Stimulated activated CD4-positive, alpha-beta T cell treated with anti-CD3 and anti-CD28 coated beads, Interleukin-15, amount 100 ng/mL, for 24 hours (primary cell): ENCODE data around the gene DHCR7.

ENCODE experiments used
- DNase-seq: peaks from one replicate; pipeline ENCODE4 v3.0.0-alpha.2; 2020

Gene DHCR7

GRCh38 chr11:71477641-71478527, 29.7 kb upstream of the DHCR7 start:
- no peak for DNase-seq

- DNase-seq, result no peak
Measured at GRCh38 chr11:71476926-71477640, 28.9 kb upstream of the DHCR7 start.

- DNase-seq, result no peak
Measured at GRCh38 chr11:71476031-71476430, 27.8 kb upstream of the DHCR7 start.

GRCh38 chr11:71474771-71475483, 26.7 kb upstream of the DHCR7 start:
- no peak for DNase-seq

- DNase-seq, result no peak
Measured at GRCh38 chr11:71474141-71474770, 26.1 kb upstream of the DHCR7 start.

- DNase-seq, result no peak
Measured at GRCh38 chr11:71473793-71474080, 25.5 kb upstream of the DHCR7 start.

- no peak for DNase-seq
Measured at GRCh38 chr11:71472941-71473792, 25.0 kb upstream of the DHCR7 start.

GRCh38 chr11:71472357-71472885, 24.2 kb upstream of the DHCR7 start:
- no peak for DNase-seq

- no peak for DNase-seq
Measured at GRCh38 chr11:71470946-71471345, 22.8 kb upstream of the DHCR7 start.

GRCh38 chr11:71467164-71467563, 19.0 kb upstream of the DHCR7 start:
- DNase-seq, result no peak

GRCh38 chr11:71466358-71466757, 18.2 kb upstream of the DHCR7 start:
- no peak for DNase-seq

- no peak for DNase-seq
Measured at GRCh38 chr11:71465054-71465453, 16.9 kb upstream of the DHCR7 start.

- no peak for DNase-seq
Measured at GRCh38 chr11:71463331-71464211, 15.4 kb upstream of the DHCR7 start.

GRCh38 chr11:71462726-71463125, 14.5 kb upstream of the DHCR7 start:
- DNase-seq, result no peak

- DNase-seq, result no peak
Measured at GRCh38 chr11:71461696-71462095, 13.5 kb upstream of the DHCR7 start.

- no peak for DNase-seq
Measured at GRCh38 chr11:71459767-71460320, 11.7 kb upstream of the DHCR7 start.

- DNase-seq, result no peak
Measured at GRCh38 chr11:71459076-71459766, 11.0 kb upstream of the DHCR7 start.

GRCh38 chr11:71458146-71459070, 10.2 kb upstream of the DHCR7 start:
- no peak for DNase-seq

- no peak for DNase-seq
Measured at GRCh38 chr11:71456831-71457230, 8.6 kb upstream of the DHCR7 start.
